ENCODE data around the gene NEK4.
"Not testable (repeated sequence)": the region's sequence is repeated elsewhere in the genome, so short reads cannot be mapped to it uniquely, and the experiment has no call there.

NEK4 gene

DNA sequence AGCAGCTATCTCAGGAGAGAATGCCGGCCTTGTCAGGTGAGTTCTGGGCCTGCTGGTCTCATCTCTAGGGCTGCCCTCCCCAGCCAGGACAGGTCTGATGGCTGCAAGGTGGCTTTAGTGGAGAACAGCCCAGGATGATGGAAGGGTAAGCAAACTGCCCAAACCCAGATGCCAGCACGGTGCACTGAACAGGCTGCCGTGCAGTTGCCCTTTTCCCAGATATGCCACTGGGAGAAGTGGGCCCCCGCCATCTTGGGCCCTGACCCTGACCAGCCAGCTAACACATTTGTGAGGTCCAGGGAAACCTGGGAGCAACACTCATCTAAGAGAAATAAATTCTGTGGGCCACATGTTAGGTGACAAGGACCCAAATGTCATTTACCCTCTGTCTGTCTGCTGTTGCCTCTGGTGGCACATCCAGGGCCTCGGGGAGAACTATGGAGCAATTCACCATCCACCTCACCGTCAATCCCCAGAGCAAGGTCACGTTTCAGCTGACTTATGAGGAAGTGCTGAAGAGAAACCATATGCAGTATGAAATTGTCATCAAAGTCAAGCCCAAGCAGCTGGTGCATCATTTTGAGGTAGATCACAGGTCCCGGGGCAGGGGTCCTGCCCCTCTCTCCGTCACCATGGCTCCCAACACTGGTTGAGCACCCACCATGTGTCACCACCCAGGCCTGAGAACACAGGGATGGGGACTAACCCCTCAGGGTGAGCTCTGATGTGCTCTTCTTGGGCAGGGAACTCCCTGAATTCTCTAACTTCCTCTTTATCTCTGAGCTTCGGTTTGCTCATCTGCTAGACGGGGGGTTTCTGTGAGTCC, 8.5 kb upstream of the NEK4 start:
- Histone ChIP-seq H3K4me3 (no peak overlapping the region), H3K27ac (no peak overlapping the region)
- DNase-seq (ENCODE audit: low spot score): no peak
- TF ChIP-seq, protein P1, sequence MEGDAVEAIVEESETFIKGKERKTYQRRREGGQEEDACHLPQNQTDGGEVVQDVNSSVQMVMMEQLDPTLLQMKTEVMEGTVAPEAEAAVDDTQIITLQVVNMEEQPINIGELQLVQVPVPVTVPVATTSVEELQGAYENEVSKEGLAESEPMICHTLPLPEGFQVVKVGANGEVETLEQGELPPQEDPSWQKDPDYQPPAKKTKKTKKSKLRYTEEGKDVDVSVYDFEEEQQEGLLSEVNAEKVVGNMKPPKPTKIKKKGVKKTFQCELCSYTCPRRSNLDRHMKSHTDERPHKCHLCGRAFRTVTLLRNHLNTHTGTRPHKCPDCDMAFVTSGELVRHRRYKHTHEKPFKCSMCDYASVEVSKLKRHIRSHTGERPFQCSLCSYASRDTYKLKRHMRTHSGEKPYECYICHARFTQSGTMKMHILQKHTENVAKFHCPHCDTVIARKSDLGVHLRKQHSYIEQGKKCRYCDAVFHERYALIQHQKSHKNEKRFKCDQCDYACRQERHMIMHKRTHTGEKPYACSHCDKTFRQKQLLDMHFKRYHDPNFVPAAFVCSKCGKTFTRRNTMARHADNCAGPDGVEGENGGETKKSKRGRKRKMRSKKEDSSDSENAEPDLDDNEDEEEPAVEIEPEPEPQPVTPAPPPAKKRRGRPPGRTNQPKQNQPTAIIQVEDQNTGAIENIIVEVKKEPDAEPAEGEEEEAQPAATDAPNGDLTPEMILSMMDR (IDR thresholded peaks at IDR 0.05): no peak

DNA sequence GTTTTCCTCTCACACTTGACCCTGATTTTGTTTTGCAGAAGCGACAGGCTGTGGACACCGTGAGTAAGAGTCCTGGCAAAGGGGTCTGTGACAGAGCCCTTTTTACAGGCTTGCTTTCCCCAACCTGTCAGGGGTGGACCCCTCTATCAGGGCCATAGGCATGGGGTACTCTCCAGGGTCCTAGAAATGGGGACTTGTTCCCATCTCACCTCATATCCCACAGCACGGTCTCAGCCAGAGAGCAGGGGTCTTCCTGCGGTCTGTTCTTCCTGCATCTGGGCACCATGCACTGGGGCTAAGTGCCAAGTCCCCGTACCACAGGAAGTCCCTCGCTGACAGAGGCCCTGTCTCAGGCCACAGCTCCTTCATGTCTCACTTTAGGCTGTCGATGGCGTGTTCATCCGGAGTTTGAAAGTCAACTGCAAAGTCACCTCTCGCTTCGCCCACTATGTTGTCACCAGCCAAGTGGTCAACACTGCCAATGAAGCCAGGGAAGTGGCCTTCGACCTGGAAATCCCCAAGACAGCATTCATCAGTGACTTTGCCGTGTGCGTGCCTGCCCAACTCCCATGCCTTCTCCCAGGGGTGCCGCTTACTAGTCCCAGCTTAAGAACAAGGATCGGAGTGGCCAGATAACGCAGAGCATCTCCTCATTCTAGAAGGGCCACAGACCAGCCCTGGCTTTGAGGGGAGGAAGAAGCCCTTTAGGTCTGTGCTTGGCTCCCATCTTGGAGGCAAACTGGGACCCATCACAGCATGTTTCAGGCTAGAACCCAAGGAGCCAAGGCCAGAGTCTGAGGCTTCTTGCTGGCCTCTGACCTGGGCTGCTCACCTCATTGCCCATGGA, 7.4 kb upstream of the NEK4 start:
- DNase-seq (ENCODE audit: low spot score): no peak
- H3K4me3 ChIP-seq: no peak overlapping the region
- TF ChIP-seq, protein P1 (IDR thresholded peaks at IDR 0.05): no peak
- no peak overlapping the region for H3K27ac ChIP-seq

DNA sequence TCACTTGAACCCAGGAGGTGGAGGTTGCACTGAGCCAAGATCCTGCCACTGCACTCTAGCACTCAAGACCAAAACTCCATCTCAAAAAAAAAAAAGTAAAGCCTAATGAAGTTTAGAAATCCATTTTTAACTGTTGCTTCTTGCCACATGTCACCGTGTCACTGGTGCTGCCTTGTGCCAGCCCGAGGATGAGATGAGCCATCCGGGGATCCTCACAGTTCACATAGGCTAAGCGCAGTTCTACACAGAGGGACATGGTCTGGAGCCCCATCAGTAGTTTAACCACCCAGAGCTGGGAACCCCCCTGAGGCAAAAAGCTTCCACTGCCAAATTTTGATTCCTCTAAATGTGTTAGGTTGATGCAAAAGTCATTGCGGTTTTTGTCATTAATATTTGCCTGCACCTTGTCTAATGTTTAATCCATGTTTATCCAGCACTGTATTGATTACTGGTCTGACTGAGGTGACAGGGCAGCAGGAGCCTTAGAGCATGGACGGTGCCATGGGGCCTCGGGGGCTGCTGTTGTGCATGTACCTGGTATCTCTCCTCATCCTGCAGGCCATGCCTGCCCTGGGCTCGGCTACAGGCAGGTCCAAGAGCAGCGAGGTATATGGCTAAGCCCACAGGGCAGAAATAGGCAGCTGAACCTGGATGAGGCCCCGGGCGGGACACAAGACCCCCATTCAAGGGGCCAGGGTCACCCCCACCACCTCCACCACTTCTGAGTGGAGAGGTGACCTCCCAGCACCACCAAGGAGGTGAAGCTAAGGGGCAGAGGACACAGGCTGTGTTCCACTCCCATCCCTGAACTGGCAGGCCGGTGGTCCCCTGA, 6.6 kb upstream of the NEK4 start, which contains the start of gene ITIH1:
TSS of gene ITIH1 (plus strand) at position 473 of the 832 bp plus-strand sequence. CDS start at position 490, 17 bp downstream.
- TF ChIP-seq, protein P1 (IDR thresholded peaks at IDR 0.05): no peak
- H3K4me3 ChIP-seq: no peak within 1 kb of the TSS
- no peak for DNase-seq (ENCODE audit: low spot score)
- H3K27ac ChIP-seq: no peak within 1 kb of the TSS

DNA sequence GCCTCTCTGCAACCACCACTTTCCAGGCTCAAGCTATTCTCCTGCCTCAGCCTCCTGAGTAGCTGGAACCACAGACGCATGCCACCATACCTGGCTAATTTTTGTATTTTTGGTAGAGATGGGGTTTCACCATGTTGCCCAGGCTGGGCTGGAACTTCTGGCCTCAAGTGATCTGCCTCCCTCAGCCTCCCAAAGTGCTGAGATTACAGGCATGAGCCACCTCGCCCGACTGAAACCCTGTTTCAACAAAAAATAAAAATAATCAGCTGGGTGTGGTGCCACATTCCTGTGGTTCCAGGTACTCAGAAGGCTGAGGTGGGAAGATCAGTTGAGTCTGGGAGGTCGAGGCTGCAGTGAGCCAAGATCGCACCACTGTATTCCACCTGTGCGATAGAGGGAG, 5.7 kb upstream of the NEK4 start:
- H3K27ac ChIP-seq; DNase-seq (ENCODE audit: low spot score); H3K4me3 ChIP-seq: not testable (repeated sequence)

DNA sequence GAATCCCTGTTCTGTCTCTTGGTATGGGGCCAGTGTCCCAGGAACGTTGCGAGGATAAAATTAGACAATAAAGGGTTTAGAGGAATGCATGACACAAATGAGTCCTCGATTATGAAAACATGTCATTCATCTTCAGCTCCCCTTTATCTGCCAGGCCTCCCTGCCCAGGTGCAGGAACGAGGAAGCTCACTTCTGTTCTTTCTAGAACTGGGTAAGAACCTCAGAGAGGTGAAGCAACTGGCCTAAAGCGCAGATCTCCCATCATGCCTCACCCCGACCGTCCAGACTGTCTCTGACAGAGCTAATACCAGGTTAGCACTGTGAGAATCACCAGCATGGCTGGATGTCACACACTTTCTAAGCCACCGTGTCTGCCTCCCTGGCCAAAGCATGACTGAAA, 5.1 kb upstream of the NEK4 start:
- Histone ChIP-seq H3K4me3 (no peak overlapping the region), H3K27ac (no peak overlapping the region)
- TF ChIP-seq, protein P1 (IDR thresholded peaks at IDR 0.05): no peak
- DNase-seq (ENCODE audit: low spot score): no peak

DNA sequence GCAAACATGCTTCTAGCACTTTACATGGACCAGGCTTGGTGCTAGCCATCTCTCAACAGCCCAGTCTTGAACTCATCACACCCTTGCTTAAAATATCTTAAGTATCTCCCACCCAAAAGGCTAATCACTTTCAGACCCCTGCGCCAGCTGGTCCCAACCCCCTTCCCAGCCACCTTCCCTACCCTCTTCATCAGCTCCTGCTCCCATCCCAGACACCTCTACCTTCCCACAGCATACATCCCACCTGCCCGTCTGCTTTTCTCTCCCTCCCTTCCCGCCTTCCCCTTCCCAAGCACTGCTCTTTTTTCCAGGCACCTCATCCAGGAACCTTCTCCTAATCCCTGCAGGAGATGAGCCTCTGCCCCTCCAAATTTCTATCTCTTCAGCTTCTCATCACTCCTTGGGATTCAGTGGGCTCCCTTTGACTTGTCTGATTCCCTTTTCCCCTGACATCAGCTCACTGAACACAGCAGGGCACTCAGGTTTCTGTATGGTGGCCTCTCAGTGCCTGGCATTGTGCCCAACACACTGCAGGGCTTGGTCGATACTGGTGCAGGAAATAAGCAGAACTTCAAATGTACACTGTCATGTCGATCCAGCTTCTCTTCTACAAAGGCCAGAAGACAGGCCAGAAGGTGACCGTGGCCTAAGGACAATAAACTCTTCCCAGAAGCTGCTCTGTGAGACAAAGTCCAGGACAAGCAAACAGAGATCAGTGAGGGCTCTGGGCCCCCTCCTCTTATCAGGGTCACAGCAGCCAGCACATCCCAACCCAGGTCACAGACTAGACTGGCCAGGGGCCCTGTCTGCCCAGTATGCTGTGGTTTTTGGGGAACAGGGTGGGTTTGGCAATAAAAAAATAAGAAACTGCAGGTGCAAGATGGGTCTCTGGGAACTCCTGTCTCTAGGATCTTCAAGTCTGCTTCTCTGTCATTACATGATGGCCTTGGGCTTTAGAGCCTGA, 4.4 kb upstream of the NEK4 start:
- TF ChIP-seq, protein P1 (IDR thresholded peaks at IDR 0.05): no peak
- DNase-seq (ENCODE audit: low spot score): no peak

More for the DNA sequence above, 4.4 kb upstream of the NEK4 start:
- Histone ChIP-seq H3K27ac (no peak overlapping the region), H3K4me3 (no peak overlapping the region)
